Measurements from ENCODE around the gene SCAF4. TPM values are rescaled to one million over a fixed set of nuclear protein-coding genes. Genes with fewer than 3 reads are reported as not detected.

SCAF4 gene
- total and polyA plus RNA-seq, 12 donors, result 5.6 to 22.3 (median 20.3) TPM

DNA sequence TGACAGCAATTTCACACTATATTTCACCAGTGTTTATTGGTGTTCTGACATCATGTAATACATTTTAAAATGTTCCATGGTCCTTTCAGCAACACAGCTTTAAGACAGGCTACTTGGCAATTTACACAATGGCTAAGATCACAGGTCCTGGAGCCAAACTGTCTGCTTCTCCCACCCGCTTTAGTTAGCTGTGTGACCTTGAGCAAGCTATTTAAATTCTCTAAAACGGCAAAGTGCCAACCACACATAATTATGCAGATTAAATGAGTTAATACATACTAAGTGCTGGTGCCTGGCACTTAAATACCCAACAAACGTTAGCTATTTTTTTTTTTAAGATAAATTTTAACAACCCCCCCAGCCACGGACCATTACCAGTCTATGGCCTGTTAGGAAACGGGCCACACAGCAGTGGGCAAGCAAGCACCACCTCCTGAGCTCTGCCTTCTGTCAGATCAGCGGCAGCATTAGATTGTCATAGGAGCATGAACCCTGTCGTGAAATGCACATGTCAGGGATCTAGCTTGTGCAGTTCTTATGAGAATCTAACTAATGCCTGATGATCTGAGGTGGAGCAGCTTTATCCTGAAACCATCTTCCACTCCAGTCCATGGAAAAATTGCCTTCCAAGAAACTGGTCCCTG, 45.5 kb downstream of the SCAF4 start:
- no peaks in the 10 kb centered on the region for H3K9me3 ChIP-seq
- H3K36me3 ChIP-seq, result peaks cover 0 to 100% (median 47%) of the 10 kb centered on the region in 9 donors
- no peak overlapping the region for H3K4me3 ChIP-seq
- peak in 6 of 8 donors; percentile 42 to 77 (median 64) for ATAC-seq
- intact Hi-C loops (cut with DNase I), result no loop called here
- DNase-seq, result no peak
- H3K4me1 ChIP-seq, result peaks cover 0 to 8% (median 0%) of the 10 kb centered on the region in 9 donors
- TF ChIP-seq, protein P1, sequence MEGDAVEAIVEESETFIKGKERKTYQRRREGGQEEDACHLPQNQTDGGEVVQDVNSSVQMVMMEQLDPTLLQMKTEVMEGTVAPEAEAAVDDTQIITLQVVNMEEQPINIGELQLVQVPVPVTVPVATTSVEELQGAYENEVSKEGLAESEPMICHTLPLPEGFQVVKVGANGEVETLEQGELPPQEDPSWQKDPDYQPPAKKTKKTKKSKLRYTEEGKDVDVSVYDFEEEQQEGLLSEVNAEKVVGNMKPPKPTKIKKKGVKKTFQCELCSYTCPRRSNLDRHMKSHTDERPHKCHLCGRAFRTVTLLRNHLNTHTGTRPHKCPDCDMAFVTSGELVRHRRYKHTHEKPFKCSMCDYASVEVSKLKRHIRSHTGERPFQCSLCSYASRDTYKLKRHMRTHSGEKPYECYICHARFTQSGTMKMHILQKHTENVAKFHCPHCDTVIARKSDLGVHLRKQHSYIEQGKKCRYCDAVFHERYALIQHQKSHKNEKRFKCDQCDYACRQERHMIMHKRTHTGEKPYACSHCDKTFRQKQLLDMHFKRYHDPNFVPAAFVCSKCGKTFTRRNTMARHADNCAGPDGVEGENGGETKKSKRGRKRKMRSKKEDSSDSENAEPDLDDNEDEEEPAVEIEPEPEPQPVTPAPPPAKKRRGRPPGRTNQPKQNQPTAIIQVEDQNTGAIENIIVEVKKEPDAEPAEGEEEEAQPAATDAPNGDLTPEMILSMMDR (IDR thresholded peaks at IDR 0.05), result no peak
- WGBS, 2 donors, result 53 to 62% methylated on average over 7 of the region's 7 CpGs
- no peaks in the 10 kb centered on the region for H3K27me3 ChIP-seq
- H3K27ac ChIP-seq, result peak overlapping the region in 6 of 10 donors; percentile 5 to 38 (median 28)

DNA sequence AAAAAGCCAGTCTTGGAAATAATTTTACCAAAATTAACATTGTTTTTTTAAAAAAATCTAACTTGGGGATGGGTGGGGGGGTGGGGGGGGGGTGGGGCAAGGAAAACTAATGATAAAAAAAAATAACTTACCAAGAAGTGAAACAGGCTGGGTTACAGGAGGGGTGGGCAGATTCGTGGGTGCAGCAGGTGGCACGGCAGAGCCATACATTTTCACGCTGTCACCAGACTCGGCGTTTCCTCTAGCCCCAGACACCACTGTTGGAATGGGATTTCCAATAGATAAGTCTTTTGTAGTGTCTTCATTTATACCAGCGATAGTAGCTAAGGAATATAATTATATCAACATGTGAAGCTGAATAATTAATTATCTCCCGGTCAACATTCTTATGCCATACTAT, 47.0 kb downstream of the SCAF4 start:
- TF ChIP-seq, protein P1 (IDR thresholded peaks at IDR 0.05), result no peak
- intact Hi-C loops (cut with DNase I), result no loop called here
- DNase-seq (no peak), ATAC-seq (no peak)
- H3K9me3 ChIP-seq, result no peaks in the 10 kb centered on the region
- 94 to 97% methylated on average over 7 of the region's 7 CpGs for WGBS, 2 donors
- H3K36me3 ChIP-seq, result peaks cover 0 to 99% (median 35%) of the 10 kb centered on the region in 9 donors
- H3K4me1 ChIP-seq, result peaks cover 0 to 8% (median 0%) of the 10 kb centered on the region in 9 donors
- no peaks in the 10 kb centered on the region for H3K27me3 ChIP-seq
- no peak overlapping the region for H3K4me3 ChIP-seq
- H3K27ac ChIP-seq, result no peak overlapping the region

DNA sequence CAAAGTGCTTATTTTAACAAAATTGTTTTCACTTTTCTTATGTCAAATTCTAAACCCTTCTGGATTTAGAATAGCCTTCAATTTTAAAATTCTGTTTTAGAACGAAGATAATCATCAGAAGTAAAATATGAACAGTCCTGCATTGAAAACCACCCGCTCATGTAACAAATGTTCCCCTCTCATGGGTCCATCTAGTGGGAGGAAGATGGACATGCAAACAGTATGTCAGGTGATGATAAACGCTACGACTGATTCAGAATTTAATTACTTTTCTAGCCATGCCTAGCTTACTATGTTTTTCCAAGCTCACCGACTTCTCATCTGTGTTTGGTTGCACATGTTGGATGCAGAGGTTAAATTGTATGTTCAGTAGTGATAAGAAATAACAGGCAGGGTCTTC, 48.9 kb downstream of the SCAF4 start:
- WGBS, 2 donors, result 87 to 88% methylated on average over 5 of the region's 5 CpGs
- intact Hi-C loops (cut with DNase I), result no loop called here
- Histone ChIP-seq H3K4me1 (peaks cover 0 to 8% (median 0%) of the 10 kb centered on the region in 9 donors), H3K9me3 (no peaks in the 10 kb centered on the region), H3K36me3 (peaks cover 0 to 98% (median 26%) of the 10 kb centered on the region in 9 donors), H3K4me3 (no peak overlapping the region), H3K27ac (no peak overlapping the region), H3K27me3 (no peaks in the 10 kb centered on the region)
- DNase-seq (no peak), ATAC-seq (no peak)
- TF ChIP-seq, protein P1 (IDR thresholded peaks at IDR 0.05), result no peak

DNA sequence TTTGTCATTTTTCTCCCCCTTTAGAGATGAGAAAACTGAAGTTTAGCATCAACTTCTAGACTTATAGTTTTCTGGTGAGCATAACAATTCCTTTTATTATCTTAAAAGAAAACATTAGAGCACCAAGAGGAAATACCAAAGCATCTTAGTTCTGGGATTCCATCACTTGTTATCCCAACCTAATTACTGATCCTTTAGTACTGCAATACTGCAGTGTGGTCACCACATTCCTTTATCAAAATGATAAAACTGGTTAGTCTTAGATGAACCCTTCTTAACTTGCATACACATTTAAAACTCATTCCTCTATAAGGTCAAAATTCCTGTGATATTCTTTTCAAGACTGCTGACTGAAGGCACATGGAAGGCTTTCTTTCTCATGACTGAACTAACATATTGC, 49.3 kb downstream of the SCAF4 start:
- peaks cover 0 to 95% (median 26%) of the 10 kb centered on the region in 9 donors for H3K36me3 ChIP-seq
- TF ChIP-seq, protein P1 (IDR thresholded peaks at IDR 0.05), result no peak
- intact Hi-C loops (cut with DNase I), result no loop called here

More for the DNA sequence above, 49.3 kb downstream of the SCAF4 start:
- DNase-seq, result no peak
- Histone ChIP-seq H3K27me3 (no peaks in the 10 kb centered on the region), H3K27ac (no peak overlapping the region), H3K4me1 (peaks cover 0 to 8% (median 0%) of the 10 kb centered on the region in 9 donors), H3K4me3 (no peak overlapping the region), H3K9me3 (no peaks in the 10 kb centered on the region)
- no peak for ATAC-seq

Measured in heart right ventricle (tissue), 16 donors.